ENCODE measurements around the gene CXXC4. TPM values are rescaled to one million over a fixed set of nuclear protein-coding genes. Genes with fewer than 3 reads are reported as not detected.
A peak's percentile ranks its signal among the peaks of the same experiment; 100 is the strongest.

Gene CXXC4
- total and polyA plus RNA-seq, 2 experiments from 2014 or later: 2.8 to 14.9 TPM

- no peaks in the 10 kb centered on the region for H3K36me3 ChIP-seq (replicated peaks; ENCODE audit: insufficient read depth, low read depth)
- no peak overlapping the region for H2AFZ ChIP-seq
- peak; percentile 40 for TF ChIP-seq CTCF (IDR thresholded peaks at IDR 0.05; ENCODE audit: poor library complexity)
- TF ChIP-seq EZH2 (IDR thresholded peaks at IDR 0.05; ENCODE audit: borderline replicate concordance): no peak
- no peaks in the 10 kb centered on the region for H3K9me3 ChIP-seq (ENCODE audit: low read depth)
- H3K27me3 ChIP-seq: no peaks in the 10 kb centered on the region
- no peaks in the 10 kb centered on the region for H3K9me2 ChIP-seq (replicated peaks; ENCODE audit: insufficient read depth)
- no peaks in the 10 kb centered on the region for H4K20me1 ChIP-seq (ENCODE audit: insufficient read depth, poor library complexity, severe bottlenecking)
- no peak overlapping the region for H3K4me3 ChIP-seq
- no peak overlapping the region for H3K27ac ChIP-seq
- 33% methylated on average over 1 of the region's 1 CpG for WGBS (ENCODE audit: low lambda C conversion rate, missing lambda C conversion rate)
- no peaks in the 10 kb centered on the region for H3K4me1 ChIP-seq (ENCODE audit: insufficient read depth)
- no peaks in the 10 kb centered on the region for H3K79me2 ChIP-seq
- H3K4me2 ChIP-seq: no peak overlapping the region
- no peak for DNase-seq (ENCODE audit: low spot score)
Measured at GRCh38 chr4:104531390-104531789, 36.7 kb upstream of the CXXC4 start.

GRCh38 chr4:104530426-104530825 is 35.7 kb upstream of the CXXC4 start:
- H3K4me1 ChIP-seq (ENCODE audit: insufficient read depth): no peaks in the 10 kb centered on the region
- H3K79me2 ChIP-seq: no peaks in the 10 kb centered on the region
- TF ChIP-seq EZH2phosphoT487 (IDR thresholded peaks at IDR 0.05; ENCODE audit: low read depth, severe bottlenecking, unreplicated experiment) (no peak), CTCF (IDR thresholded peaks at IDR 0.05; ENCODE audit: poor library complexity) (no peak), EZH2 (IDR thresholded peaks at IDR 0.05; ENCODE audit: borderline replicate concordance) (no peak)
- DNase-seq (ENCODE audit: low spot score): no peak
- H3K36me3 ChIP-seq (replicated peaks; ENCODE audit: insufficient read depth, low read depth): no peaks in the 10 kb centered on the region
- no peaks in the 10 kb centered on the region for H4K20me1 ChIP-seq (ENCODE audit: insufficient read depth, poor library complexity, severe bottlenecking)
- H3K4me3 ChIP-seq: no peak overlapping the region
- 97% methylated on average over 2 of the region's 2 CpGs for WGBS (ENCODE audit: low lambda C conversion rate, missing lambda C conversion rate)
- no peak overlapping the region for H3K27ac ChIP-seq
- H3K9me3 ChIP-seq (ENCODE audit: low read depth): no peaks in the 10 kb centered on the region
- no peaks in the 10 kb centered on the region for H3K9me2 ChIP-seq (replicated peaks; ENCODE audit: insufficient read depth)
- H2AFZ ChIP-seq: no peak overlapping the region
- no peak overlapping the region for H3K4me2 ChIP-seq
- no peaks in the 10 kb centered on the region for H3K27me3 ChIP-seq

- Histone ChIP-seq H2AFZ (no peak overlapping the region), H3K27ac (no peak overlapping the region), H3K79me2 (no peaks in the 10 kb centered on the region), H3K9me3 (ENCODE audit: low read depth) (no peaks in the 10 kb centered on the region), H3K4me2 (no peak overlapping the region), H3K4me1 (ENCODE audit: insufficient read depth) (no peaks in the 10 kb centered on the region), H3K36me3 (replicated peaks; ENCODE audit: insufficient read depth, low read depth) (no peaks in the 10 kb centered on the region), H3K4me3 (no peak overlapping the region), H3K27me3 (no peaks in the 10 kb centered on the region), H3K9me2 (replicated peaks; ENCODE audit: insufficient read depth) (no peaks in the 10 kb centered on the region), H4K20me1 (ENCODE audit: insufficient read depth, poor library complexity, severe bottlenecking) (no peaks in the 10 kb centered on the region)
- TF ChIP-seq EZH2phosphoT487 (IDR thresholded peaks at IDR 0.05; ENCODE audit: low read depth, severe bottlenecking, unreplicated experiment) (no peak), EZH2 (IDR thresholded peaks at IDR 0.05; ENCODE audit: borderline replicate concordance) (no peak), CTCF (IDR thresholded peaks at IDR 0.05; ENCODE audit: poor library complexity) (no peak)
- 93% methylated on average over 1 of the region's 1 CpG for WGBS (ENCODE audit: low lambda C conversion rate, missing lambda C conversion rate)
- no peak for DNase-seq (ENCODE audit: low spot score)
Measured at GRCh38 chr4:104524591-104524990, 29.9 kb upstream of the CXXC4 start.

DNA sequence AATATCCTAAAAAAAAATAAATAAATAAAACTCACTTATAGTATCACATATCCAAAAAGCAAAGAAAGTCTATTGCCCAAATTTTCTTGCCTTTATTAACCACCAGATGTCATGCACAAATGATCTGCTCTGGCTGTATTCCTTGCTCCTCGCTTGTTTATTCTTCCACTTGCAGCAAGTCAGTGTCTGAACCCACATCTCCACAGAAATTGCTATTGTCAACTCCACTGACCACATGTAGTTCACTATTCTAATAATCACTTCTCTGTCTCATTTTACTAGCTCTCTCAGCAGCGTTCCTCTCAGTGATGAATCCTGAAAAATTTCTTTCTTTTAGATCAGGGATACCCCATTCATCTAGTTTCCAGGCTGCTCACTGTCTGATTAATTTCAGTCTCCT is 29.3 kb upstream of the CXXC4 start:
- H3K9me3 ChIP-seq (ENCODE audit: low read depth): no peaks in the 10 kb centered on the region
- H3K27me3 ChIP-seq: no peaks in the 10 kb centered on the region
- no peak overlapping the region for H3K4me3 ChIP-seq
- no peaks in the 10 kb centered on the region for H3K9me2 ChIP-seq (replicated peaks; ENCODE audit: insufficient read depth)
- WGBS (ENCODE audit: low lambda C conversion rate, missing lambda C conversion rate): 64% methylated on average over 2 of the region's 2 CpGs
- H2AFZ ChIP-seq: no peak overlapping the region
- no peak overlapping the region for H3K4me2 ChIP-seq
- no peaks in the 10 kb centered on the region for H3K36me3 ChIP-seq (replicated peaks; ENCODE audit: insufficient read depth, low read depth)
- no peak for DNase-seq (ENCODE audit: low spot score)
- H4K20me1 ChIP-seq (ENCODE audit: insufficient read depth, poor library complexity, severe bottlenecking): no peaks in the 10 kb centered on the region
- no peaks in the 10 kb centered on the region for H3K79me2 ChIP-seq
- TF ChIP-seq EZH2phosphoT487 (IDR thresholded peaks at IDR 0.05; ENCODE audit: low read depth, severe bottlenecking, unreplicated experiment): no peak
- TF ChIP-seq EZH2 (IDR thresholded peaks at IDR 0.05; ENCODE audit: borderline replicate concordance): no peak
- TF ChIP-seq CTCF (IDR thresholded peaks at IDR 0.05; ENCODE audit: poor library complexity): no peak
- no peaks in the 10 kb centered on the region for H3K4me1 ChIP-seq (ENCODE audit: insufficient read depth)
- H3K27ac ChIP-seq: no peak overlapping the region
